VCaP (cell line): ENCODE data around the gene TEX48.

Experiments
- H3K27ac ChIP-seq: fragments of 450-650 bp; 2 replicates; pipeline ENCODE4 v1.5.1; 2017
- TF ChIP-seq, protein P1 (sequence below): fragments of 450-650 bp; conservative IDR thresholded peaks from 2 replicates; pipeline ENCODE4 v1.5.1; 2017; ENCODE audit warnings: mild to moderate bottlenecking, moderate library complexity

TEX48 gene

DNA sequence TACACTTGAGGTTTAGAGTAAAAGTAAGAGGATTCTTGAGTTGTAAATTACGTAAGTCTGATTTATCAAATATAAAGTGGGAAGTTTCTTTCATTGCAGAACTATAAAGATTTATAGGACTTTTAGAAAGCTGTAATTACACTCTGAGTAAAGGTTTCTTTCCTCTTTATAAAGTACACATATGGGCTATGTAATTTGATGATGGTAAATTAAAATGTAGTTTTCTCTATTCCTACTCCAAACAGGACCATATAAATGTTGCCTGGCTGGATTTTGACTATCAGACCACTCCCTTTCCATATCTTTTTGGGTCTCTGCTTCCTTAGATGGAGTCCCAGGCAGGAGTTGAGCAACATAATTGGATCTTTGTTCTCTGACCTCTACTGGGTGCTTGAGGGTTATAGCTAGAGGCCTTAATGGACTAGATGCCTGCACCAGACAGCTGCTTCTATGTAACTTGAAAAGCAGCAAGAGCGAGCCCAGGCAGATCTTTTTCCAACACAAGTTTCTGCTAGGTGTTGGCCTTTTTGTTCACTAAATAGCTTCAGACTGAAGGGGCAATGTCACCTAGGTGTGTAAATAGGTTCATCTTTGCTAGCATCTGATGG, 11.4 kb upstream of the TEX48 start:
- TF ChIP-seq, protein P1, sequence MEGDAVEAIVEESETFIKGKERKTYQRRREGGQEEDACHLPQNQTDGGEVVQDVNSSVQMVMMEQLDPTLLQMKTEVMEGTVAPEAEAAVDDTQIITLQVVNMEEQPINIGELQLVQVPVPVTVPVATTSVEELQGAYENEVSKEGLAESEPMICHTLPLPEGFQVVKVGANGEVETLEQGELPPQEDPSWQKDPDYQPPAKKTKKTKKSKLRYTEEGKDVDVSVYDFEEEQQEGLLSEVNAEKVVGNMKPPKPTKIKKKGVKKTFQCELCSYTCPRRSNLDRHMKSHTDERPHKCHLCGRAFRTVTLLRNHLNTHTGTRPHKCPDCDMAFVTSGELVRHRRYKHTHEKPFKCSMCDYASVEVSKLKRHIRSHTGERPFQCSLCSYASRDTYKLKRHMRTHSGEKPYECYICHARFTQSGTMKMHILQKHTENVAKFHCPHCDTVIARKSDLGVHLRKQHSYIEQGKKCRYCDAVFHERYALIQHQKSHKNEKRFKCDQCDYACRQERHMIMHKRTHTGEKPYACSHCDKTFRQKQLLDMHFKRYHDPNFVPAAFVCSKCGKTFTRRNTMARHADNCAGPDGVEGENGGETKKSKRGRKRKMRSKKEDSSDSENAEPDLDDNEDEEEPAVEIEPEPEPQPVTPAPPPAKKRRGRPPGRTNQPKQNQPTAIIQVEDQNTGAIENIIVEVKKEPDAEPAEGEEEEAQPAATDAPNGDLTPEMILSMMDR: no peak
- no peak overlapping the region for H3K27ac ChIP-seq

DNA sequence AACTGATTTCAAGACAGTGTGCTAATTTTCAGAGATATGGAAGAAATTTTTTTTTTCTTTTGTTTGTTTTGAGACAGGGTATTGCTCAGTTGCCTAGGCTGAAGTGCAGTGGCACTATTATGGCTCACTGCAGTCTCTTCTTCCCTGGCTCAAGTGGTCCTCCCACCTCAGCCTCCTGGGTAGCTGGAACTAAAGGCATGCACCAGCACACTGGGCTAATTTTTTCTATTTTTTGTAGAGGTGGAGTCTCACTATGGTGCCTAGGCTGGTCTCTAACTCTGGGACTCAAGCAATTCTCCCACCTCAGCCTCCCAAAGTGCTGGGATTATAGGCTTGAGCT, 9.9 kb upstream of the TEX48 start:
- TF ChIP-seq, protein P1: no peak
- H3K27ac ChIP-seq: no peak overlapping the region

DNA sequence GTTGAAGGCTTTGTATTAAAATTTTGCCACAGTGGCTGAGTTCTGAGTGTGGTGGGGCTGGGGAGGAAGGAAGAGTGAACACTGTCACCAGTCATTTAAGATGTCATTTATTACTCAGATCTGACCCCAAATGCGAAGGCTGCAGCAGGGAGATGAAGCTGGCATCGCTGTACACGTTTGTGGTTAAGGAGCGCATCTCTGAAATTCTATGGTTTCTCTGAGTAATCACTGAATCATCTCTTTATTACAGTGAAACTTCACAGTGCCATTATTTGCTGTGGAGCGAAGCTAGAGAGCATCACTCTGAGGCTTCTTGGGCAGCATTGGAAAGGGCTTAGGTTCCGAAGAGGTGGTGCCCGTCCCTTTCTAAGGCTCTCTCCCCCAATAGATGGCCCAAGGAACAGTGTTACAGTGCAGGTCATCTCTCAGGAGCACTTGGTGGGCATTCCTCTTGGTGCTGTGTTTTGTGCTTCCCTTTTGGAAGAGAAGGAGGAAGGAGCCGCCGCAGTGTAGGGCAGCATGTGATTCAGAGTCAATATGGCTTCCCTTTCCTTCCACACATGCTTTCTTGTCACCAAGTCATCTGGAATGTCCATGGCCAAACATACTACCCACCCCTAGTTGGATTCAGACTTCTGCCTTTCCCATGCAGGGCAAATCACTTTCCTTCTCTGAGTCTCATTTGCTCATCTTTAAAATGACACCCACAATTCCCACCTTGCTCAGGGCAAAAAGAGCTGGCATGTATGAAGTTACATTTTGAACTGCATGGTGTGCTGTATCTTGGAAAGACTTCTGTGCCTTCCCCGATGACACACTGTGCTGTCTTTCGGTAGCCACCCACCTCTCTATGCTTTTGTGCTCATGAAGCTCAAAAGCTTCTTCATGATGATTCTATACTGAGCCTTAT, 9.3 kb upstream of the TEX48 start:
- no peak overlapping the region for H3K27ac ChIP-seq
- TF ChIP-seq, protein P1: no peak

DNA sequence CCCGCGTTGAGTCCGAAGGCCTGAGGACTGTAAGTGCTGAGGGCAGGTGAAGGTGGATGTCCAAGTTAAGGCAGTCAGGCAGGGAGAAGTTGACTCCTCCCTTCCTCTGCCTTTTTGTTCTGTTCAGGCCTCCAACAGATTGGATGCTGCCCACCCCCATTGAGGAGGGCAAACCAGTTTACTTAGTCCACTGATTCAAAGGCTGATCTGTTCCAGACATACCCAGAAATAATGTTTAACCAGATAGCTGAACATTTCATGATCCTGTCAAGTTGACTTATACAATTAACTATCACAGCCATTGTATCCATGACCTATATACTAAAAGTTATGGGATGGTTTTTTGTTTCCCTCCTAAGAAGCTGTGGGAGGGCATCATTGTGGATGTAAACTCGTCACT, 8.3 kb upstream of the TEX48 start:
- TF ChIP-seq, protein P1: no peak
- H3K27ac ChIP-seq: no peak overlapping the region

DNA sequence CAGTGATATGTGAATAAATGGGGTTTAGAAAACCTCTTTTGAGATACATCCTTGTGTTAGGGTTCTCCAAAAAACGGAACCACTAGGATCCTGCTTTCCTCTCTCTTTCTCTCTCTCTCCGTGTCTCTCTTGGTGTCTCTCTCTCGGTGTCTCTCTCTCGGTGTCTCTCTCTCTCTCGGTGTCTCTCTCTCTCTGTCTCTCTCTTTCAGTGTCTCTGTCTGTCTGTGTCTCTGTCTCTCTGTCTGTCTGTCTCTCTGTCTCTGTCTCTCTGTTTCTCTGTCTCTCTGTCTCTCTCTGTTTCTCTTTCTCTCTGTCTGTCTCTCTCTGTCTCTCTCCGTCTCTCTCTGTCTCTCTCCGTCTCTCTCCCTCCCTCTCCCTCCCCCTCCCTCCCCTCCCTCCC, 7.8 kb upstream of the TEX48 start:
- no peak overlapping the region for H3K27ac ChIP-seq
- TF ChIP-seq, protein P1: no peak

- TF ChIP-seq, protein P1: no peak
- no peak overlapping the region for H3K27ac ChIP-seq
These were observed 7.1 kb upstream of the TEX48 start for GRCh38 chr9:114688909-114689610.

DNA sequence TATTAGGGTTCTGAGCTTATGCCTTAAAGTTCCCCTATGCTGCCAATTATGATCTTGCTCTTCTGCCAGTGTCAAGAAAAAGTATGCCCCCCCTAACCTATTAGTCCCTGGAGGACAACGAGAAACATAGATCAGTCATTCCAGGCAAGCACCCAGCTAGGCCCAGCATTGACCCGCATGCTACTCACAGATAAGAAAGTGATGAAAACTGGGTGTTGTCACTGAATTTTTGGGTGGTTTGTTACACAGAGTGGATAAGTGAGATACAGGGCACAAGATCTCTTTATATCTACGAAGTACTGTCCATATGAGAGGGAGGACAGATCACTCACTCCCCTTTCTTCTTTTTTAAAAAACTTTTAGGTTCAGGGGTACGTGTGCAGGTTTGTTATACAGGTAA, 6.4 kb upstream of the TEX48 start:
- TF ChIP-seq, protein P1: no peak
- H3K27ac ChIP-seq: no peak overlapping the region
